Loucy (cell line): Measurements from ENCODE around the gene TRHDE.

Experiments used
- EZH2phosphoT487 ChIP-seq: fragments of 200-600 bp; IDR thresholded peaks from 2 replicates; pipeline ENCODE4 v1.6.1; 2018; ENCODE audit warnings: antibody characterized with exemption, mild to moderate bottlenecking, moderate library complexity, borderline replicate concordance
- TF ChIP-seq, protein P1 (sequence below): fragments of 200-600 bp; sonication (generic); conservative IDR thresholded peaks from 2 replicates; pipeline ENCODE4 v1.5.1; 2014; ENCODE audit warnings: mild to moderate bottlenecking, antibody characterized with exemption, low read length

DNA sequence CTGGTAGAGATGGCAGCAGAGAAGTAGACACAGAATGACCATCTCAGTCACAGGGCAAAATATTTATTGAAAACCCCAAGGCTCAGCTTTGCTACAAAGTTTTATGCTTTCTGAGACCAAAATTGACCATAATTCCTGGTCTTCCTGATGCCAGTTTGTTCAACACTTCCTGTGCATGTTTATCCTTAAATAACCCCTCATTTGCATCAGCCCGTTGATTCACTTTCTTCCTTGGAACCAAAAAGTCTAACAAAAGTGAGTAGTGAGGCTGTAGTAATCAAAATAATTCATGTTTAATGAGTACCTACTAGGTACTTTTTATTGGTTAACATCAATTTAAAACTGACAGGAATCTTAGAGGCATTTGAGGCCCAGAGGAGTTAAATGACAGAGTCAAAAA is 51.7 kb downstream of the TRHDE start:
- TF ChIP-seq, protein P1, sequence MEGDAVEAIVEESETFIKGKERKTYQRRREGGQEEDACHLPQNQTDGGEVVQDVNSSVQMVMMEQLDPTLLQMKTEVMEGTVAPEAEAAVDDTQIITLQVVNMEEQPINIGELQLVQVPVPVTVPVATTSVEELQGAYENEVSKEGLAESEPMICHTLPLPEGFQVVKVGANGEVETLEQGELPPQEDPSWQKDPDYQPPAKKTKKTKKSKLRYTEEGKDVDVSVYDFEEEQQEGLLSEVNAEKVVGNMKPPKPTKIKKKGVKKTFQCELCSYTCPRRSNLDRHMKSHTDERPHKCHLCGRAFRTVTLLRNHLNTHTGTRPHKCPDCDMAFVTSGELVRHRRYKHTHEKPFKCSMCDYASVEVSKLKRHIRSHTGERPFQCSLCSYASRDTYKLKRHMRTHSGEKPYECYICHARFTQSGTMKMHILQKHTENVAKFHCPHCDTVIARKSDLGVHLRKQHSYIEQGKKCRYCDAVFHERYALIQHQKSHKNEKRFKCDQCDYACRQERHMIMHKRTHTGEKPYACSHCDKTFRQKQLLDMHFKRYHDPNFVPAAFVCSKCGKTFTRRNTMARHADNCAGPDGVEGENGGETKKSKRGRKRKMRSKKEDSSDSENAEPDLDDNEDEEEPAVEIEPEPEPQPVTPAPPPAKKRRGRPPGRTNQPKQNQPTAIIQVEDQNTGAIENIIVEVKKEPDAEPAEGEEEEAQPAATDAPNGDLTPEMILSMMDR = no peak
- TF ChIP-seq EZH2phosphoT487 = no peak
